Suprapubic skin (tissue), 4 donors: Measurements from ENCODE around the gene BRMS1L. TPM values are rescaled to one million over a fixed set of nuclear protein-coding genes. Genes with fewer than 3 reads are reported as not detected.
"Not testable (repeated sequence)": the region's sequence is repeated elsewhere in the genome, so short reads cannot be mapped to it uniquely, and the experiment has no call there.

Source experiments
- DNase-seq, 2 donors: peaks; one replicate each; pipeline ENCODE4 v3.0.0-alpha.2; 2019; ENCODE audit warnings: low spot score in 2 of 2
- H3K27ac ChIP-seq: fragments of 200-600 bp; sonication (generic); one replicate; pipeline ENCODE4 v1.5.1; 2019
- H3K27me3 ChIP-seq: fragments of 200-600 bp; sonication (generic); one replicate; pipeline ENCODE4 v1.5.1; 2019
- H3K36me3 ChIP-seq: fragments of 200-600 bp; sonication (generic); one replicate; pipeline ENCODE4 v1.5.1; 2019
- H3K4me1 ChIP-seq: fragments of 200-600 bp; sonication (generic); one replicate; pipeline ENCODE4 v1.5.1; 2019
- H3K4me3 ChIP-seq: fragments of 200-600 bp; sonication (generic); one replicate; pipeline ENCODE4 v1.5.1; 2019; ENCODE audit warnings: mild to moderate bottlenecking
- H3K9me3 ChIP-seq: fragments of 200-600 bp; sonication (generic); one replicate; pipeline ENCODE4 v1.5.1; 2019
- EP300 ChIP-seq: sonication (generic); formaldehyde crosslinking; IDR thresholded peaks from one replicate; pipeline ENCODE4 v1.6.1; 2017; ENCODE audit warnings: antibody characterized with exemption
- POLR2A ChIP-seq, 2 donors: fragments of 450-650 bp; IDR thresholded peaks; one replicate each; pipeline ENCODE4 v1.6.1; 2017; ENCODE audit warnings: antibody characterized with exemption in 2 of 2, mild to moderate bottlenecking in 2 of 2, moderate library complexity in 2 of 2
- POLR2AphosphoS5 ChIP-seq, 3 donors: sonication (generic); formaldehyde crosslinking; IDR thresholded peaks; one replicate each; pipeline ENCODE4 v1.6.1; 2017; ENCODE audit warnings: antibody characterized with exemption in 3 of 3
- WGBS: methylation state at CpG from one replicate; pipeline ENCODE4 v1.1.5; 2018; 5-methylcytosine and 5-hydroxymethylcytosine counted together
- total RNA-seq, 4 donors: library from RNA; depleted of rRNA; stranded (reverse); fragments of >200 nt; gene quantifications; one replicate each; pipeline ENCODE4 v1.1.0, GENCODE V29; 2016
- TF ChIP-seq, protein P1 (sequence below), 2 donors: fragments of 200-600 bp in 1 of 2; fragments of 450-650 bp in 1 of 2; sonication (generic) in 1 of 2; IDR thresholded peaks; one replicate each; pipeline ENCODE4 v1.5.1; 2016 to 2019; ENCODE audit warnings: antibody characterized with exemption in 2 of 2, mild to moderate bottlenecking in 1 of 2, moderate library complexity in 1 of 2

BRMS1L gene
- total RNA-seq, 4 donors from 2014 or later, result 3.5 to 6.6 (median 5.7) TPM

DNA sequence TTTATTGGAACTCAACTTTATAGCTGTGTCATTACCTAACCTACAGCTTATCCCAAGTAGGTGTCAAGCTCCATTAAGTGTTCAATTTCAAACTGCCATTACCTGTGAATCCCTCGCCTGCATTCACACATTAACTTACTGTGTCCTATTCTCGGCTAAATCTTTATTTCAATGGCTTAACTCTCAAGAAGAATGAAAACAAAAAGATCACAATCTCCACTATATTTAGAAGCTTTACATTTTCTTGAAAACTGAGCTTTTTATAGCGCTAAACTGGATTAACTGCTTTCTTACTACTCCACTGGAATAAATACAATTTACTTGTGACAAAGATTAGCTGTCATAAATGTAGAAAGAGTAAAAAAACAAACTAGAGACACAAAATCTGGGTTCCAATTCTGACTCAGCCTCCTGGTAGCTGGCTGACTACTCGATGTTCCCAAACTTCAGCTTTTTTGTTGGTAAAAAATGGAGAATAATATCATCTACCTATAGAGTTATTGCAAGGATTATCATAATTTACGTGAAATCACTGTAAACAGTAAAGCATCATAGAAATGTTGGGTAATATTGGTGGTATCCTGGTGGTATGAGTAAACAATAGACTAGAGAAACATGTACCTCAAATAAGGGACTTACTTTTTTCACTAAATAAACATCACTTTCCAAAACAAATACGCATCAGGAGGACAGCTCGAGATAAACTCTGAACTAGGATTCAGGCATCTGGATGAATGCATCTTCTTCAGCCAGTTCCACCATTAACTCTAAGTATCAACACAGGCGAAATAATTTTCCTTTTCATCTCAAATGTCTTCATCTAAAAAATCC lies 18.8 kb upstream of the BRMS1L start:
- H3K27me3 ChIP-seq, result no peaks in the 10 kb centered on the region
- H3K27ac ChIP-seq, result no peak overlapping the region
- TF ChIP-seq EP300 (no peak), POLR2A (IDR thresholded peaks at IDR 0.05) (no peak)
- TF ChIP-seq, protein P1, sequence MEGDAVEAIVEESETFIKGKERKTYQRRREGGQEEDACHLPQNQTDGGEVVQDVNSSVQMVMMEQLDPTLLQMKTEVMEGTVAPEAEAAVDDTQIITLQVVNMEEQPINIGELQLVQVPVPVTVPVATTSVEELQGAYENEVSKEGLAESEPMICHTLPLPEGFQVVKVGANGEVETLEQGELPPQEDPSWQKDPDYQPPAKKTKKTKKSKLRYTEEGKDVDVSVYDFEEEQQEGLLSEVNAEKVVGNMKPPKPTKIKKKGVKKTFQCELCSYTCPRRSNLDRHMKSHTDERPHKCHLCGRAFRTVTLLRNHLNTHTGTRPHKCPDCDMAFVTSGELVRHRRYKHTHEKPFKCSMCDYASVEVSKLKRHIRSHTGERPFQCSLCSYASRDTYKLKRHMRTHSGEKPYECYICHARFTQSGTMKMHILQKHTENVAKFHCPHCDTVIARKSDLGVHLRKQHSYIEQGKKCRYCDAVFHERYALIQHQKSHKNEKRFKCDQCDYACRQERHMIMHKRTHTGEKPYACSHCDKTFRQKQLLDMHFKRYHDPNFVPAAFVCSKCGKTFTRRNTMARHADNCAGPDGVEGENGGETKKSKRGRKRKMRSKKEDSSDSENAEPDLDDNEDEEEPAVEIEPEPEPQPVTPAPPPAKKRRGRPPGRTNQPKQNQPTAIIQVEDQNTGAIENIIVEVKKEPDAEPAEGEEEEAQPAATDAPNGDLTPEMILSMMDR (IDR thresholded peaks at IDR 0.05), result no peak
- H3K9me3 ChIP-seq, result no peaks in the 10 kb centered on the region
- no peaks in the 10 kb centered on the region for H3K36me3 ChIP-seq
- H3K4me1 ChIP-seq, result peaks cover 29% of the 10 kb centered on the region
- peak overlapping the region; percentile 82 for H3K4me3 ChIP-seq
- WGBS, result 62% methylated on average over 8 of the region's 8 CpGs
- no peak for DNase-seq

DNA sequence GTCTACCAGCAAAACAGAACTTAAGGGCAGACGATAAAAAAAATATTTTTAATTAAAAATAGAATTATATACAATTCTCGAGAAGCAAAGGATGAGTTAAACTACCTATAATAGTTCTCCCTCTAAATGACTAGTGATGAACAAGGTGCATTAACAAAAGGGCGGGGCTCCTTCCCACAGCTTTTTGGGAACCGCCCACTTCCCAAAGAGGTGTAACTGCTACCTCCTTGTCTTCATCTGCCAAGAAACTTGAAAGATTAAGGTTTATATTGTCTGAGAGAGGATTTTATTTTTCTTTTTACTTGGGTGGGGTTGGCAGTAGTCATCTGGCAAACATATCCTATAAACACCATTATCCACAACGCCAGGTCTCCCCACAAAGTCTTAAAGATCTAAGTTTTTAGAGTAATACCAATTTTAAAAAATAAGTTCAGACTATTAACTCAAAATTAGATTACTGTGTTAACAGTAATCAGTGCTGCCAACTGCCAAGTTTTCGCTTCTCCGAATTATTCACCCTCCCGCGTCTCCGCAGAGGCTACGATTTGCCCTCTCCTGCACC lies 18.0 kb upstream of the BRMS1L start:
- DNase-seq, result no peak
- H3K36me3 ChIP-seq, result no peaks in the 10 kb centered on the region
- H3K27me3 ChIP-seq, result no peaks in the 10 kb centered on the region
- H3K9me3 ChIP-seq, result no peaks in the 10 kb centered on the region
- peaks cover 29% of the 10 kb centered on the region for H3K4me1 ChIP-seq
- peak overlapping the region; percentile 91 for H3K27ac ChIP-seq
- H3K4me3 ChIP-seq, result peak overlapping the region; percentile 82
- WGBS, result 1% methylated on average over 11 of the region's 11 CpGs
- TF ChIP-seq POLR2AphosphoS5 (IDR thresholded peaks at IDR 0.05) (no peak), POLR2A (IDR thresholded peaks at IDR 0.05) (no peak), EP300 (no peak)
- TF ChIP-seq, protein P1 (IDR thresholded peaks at IDR 0.05), result no peak

DNA sequence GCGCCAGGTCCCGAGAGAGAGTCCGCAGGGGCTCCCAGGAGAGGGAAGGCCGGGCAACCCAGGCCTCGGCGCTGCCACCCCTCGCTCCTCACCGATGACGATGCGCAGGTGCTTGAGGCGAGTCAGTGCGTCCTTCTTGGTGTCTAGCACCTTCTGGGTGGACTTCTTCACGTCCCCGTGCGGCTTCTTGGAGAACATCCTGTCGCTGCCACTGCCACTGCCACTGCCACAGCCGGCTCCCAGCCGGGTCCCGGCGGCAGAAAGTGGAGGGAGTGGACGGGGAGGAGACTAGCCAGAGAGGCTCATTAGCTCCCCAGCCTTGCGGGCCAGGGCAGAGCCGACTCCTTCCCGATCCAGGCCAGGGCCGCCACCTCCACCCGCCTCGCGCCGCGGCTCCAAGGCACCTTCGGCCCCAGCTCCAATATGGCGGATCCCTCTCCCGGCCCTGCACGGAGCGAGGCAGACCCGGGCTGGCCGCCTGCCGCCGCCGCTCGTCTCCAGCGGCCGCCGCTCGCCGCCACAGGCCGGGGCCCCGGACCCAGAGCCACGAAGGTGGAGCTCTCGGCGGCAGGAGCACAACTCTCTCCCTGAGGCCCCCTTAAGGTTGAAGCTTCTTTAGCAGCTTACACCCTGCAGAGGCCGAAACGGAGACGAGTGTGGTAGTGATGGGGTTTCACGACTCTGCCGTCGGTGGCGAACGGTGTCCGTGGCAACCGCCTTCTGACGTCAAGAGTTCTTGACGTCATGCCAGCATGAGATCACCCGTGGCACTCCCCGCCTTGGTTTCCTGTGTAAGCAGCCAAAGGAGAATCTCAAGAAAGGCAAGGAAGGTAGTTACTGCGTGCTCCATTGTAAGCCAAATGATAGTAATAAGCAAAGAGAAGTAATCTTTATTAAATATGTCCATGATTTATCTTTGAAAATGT lies 17.2 kb upstream of the BRMS1L start, which contains the start of gene RALGAPA1:
TSS of gene RALGAPA1 (minus strand) at position 658 of the 926 bp plus-strand sequence. CDS start at position 198, 460 bp downstream.
- Histone ChIP-seq H3K4me1 (peaks cover 25% of the 10 kb centered on the region), H3K27ac (peak within 1 kb of the TSS; percentile 91), H3K4me3 (peak within 1 kb of the TSS; percentile 82)
- not testable (repeated sequence) for H3K27me3 ChIP-seq, H3K9me3 ChIP-seq, H3K36me3 ChIP-seq
- TF ChIP-seq POLR2AphosphoS5 (IDR thresholded peaks at IDR 0.05) (peak in 1 of 3 donors; percentile 17), EP300 (peak; percentile 22), POLR2A (IDR thresholded peaks at IDR 0.05) (peak; percentile 69 to 82)
- TF ChIP-seq, protein P1 (IDR thresholded peaks at IDR 0.05), result peak; percentile 23 to 41
- DNase-seq, result peak; percentile 96
- under 1% methylated on average over 30 of the region's 66 CpGs for WGBS

DNA sequence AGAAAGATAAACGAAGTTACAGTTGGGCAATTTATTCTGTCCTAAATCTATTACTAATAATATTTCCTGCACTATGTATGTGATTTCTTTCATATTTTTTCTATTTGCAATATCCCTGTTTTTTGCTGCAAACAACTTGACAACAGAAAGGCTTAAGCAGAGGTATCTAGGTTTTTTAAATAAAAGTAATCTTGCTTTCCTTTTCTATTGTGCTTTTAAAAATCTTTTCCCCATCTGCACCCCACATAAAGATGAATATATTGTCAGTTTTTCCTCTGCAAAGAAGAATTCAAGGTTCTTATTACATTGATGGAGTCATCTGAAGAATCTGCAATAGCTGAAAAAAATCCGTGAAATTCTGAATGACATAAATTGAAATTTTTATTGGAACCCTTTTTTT lies 16.5 kb upstream of the BRMS1L start:
- no peaks in the 10 kb centered on the region for H3K27me3 ChIP-seq
- H3K36me3 ChIP-seq, result no peaks in the 10 kb centered on the region
- H3K4me3 ChIP-seq, result no peak overlapping the region
- H3K27ac ChIP-seq, result peak overlapping the region; percentile 91
- no peak for TF ChIP-seq EP300
- TF ChIP-seq POLR2A (IDR thresholded peaks at IDR 0.05), result no peak
- TF ChIP-seq POLR2AphosphoS5 (IDR thresholded peaks at IDR 0.05), result no peak
- TF ChIP-seq, protein P1 (IDR thresholded peaks at IDR 0.05), result no peak
- H3K4me1 ChIP-seq, result peaks cover 25% of the 10 kb centered on the region
- WGBS, result 14% methylated on average over 2 of the region's 2 CpGs
- DNase-seq, result no peak
- no peaks in the 10 kb centered on the region for H3K9me3 ChIP-seq
